Fibroblast of skin of scalp (primary cell): ENCODE measurements around the gene ERGIC2.
"Not testable (repeated sequence)": the region's sequence is repeated elsewhere in the genome, so short reads cannot be mapped to it uniquely, and the experiment has no call there.

Experiments
- DNase-seq: peaks from one replicate; pipeline ENCODE4 v3.0.0-alpha.2; 2013

ERGIC2 gene

DNA sequence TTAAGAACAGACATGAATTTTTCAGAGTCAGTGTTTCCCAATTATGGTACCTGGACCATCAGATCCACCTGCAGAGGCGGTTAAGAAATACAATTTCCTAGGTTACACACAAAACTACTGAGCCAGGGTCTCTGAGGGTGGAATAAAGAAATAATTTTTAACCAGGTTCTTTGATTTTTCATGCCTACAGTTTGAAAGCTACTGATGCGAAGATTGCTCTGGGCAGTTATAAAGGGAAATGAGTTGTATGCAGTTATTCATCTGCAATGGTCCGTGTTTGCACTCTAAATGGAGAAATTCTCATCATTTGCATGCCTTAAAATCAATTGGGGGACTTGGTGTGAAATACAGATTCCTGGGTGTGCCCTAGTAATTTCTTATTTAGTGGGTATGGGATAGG is 89.7 kb downstream of the ERGIC2 start:
- DNase-seq = no peak

DNA sequence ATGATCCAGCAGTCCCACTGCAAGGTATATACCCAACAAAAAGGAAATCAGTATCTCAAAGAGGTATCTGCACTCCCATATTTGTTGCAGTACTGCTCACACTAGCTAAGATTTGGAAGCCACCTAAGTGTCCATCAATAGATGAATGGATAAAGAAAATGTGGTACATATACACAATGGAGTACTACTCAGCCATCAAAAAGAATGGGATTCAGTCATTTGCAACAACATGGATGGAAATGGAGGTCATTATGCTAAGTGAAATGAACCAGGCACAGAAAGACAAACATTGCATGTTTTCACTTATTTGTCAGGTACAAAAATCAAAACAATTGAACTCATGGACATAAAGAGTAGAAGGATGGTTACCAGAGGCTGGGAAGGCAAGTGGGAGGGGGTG is 90.5 kb downstream of the ERGIC2 start:
- not testable (repeated sequence) for DNase-seq

DNA sequence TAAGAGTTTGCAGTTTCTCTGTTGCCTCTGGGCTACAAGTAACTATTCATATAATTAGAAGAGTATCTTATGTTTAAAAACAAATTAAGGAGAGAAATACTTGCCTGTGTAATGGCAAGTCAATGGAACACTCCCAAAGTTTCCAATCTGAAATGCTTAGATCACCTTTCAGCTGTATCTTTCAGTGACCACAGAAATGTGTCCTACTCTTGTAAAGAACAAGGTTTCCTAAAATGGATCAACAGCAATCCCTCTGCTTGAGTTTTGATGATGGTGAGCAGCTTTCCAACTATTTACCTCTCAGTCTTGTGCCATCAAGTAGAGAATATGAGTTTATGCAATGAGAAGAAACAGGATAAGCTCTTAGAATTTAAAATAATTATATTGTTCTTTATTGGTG is 92.9 kb downstream of the ERGIC2 start:
- DNase-seq = no peak

DNA sequence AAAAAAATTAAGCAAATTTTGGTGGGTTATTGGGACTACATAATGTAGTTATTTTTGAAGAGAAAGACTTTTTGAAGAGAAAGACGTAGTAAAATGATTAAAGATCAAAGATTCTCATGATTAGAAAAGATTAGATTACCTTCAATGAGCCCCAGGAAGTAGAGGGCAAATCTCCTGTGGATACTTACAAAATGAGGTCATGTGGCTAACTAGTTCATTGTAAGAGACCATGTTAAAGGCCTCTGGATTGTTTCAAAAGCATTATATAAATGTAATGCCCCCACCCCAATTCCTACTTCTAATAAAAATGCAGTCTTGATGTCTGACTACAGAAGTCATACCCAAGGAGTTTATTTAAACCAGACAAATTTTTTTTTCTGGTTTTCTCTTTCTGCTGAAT is 93.3 kb downstream of the ERGIC2 start:
- DNase-seq = no peak
